CD4-positive, alpha-beta T cell (primary cell): ENCODE data around the gene TMEM163. TPM values are rescaled to one million over a fixed set of nuclear protein-coding genes. Genes with fewer than 3 reads are reported as not detected.

ENCODE experiments used
- ATAC-seq: fragments of 200-7000 bp; cut with Tn5 transposase; one replicate; pipeline ENCODE4 v1.10.0; 2022; ENCODE audit warnings: mild to moderate bottlenecking; ENCODE audit not compliant: poor library complexity
- CTCF ChIA-PET: fragments of 350-600 bp; sonication (Branson Sonifier 250); formaldehyde crosslinking; loops from one replicate; lab custom pipeline; 2021; ENCODE audit warnings: antibody characterized with exemption, inconsistent platforms; lab: Charles Lee
- POLR2A ChIA-PET: fragments of 350-600 bp; sonication (Branson Sonifier 250); formaldehyde crosslinking; loops from one replicate; lab custom pipeline; 2021; ENCODE audit warnings: antibody characterized with exemption, inconsistent platforms; lab: Charles Lee
- DNase-seq, 14 experiments: peaks; one replicate each; pipeline ENCODE4 v3.0.0-alpha.2; 2013 to 2020; ENCODE audit warnings: mixed read lengths in 2 of 14
- H3K27ac ChIP-seq, 2 donors: one replicate each; pipeline versions ENCODE4 v1.5.1 to v1.7.0; 2013; ENCODE audit warnings: low read length in 2 of 2, low read depth in 1 of 2, mild to moderate bottlenecking in 1 of 2
- H3K27me3 ChIP-seq, 2 experiments: 1 replicate in 1 of 2; 2 replicates in 1 of 2; pipeline versions ENCODE4 v1.6.1 to v1.7.0; 2013; ENCODE audit warnings: low read length in 2 of 2, control low read depth in 1 of 2, mild to moderate bottlenecking in 1 of 2, moderate library complexity in 1 of 2; ENCODE audit not compliant: insufficient read depth in 2 of 2, control insufficient read depth in 1 of 2
- H3K36me3 ChIP-seq: one replicate; pipeline ENCODE4 v1.6.1; 2013; ENCODE audit warnings: low read length, control low read depth; ENCODE audit not compliant: insufficient read depth
- H3K4me1 ChIP-seq: one replicate; pipeline ENCODE4 v1.6.1; 2013; ENCODE audit warnings: low read length, control low read depth; ENCODE audit not compliant: insufficient read depth
- H3K4me3 ChIP-seq: one replicate; pipeline ENCODE4 v1.5.1; 2013; ENCODE audit warnings: mild to moderate bottlenecking, low read length, moderate library complexity
- H3K9me3 ChIP-seq, 2 experiments: 1 replicate in 1 of 2; 2 replicates in 1 of 2; pipeline versions ENCODE4 v1.6.1 to v1.7.0; 2013; ENCODE audit warnings: low read length in 2 of 2, mild to moderate bottlenecking in 2 of 2, control low read depth in 1 of 2, moderate library complexity in 1 of 2; ENCODE audit not compliant: control insufficient read depth in 1 of 2, insufficient read depth in 1 of 2
- H3K27ac Mint-ChIP-seq: one replicate; pipeline ENCODE4 v1.8.0; 2020; ENCODE audit warnings: mixed read lengths
- H3K27me3 Mint-ChIP-seq: one replicate; pipeline ENCODE4 v1.8.0; 2021; ENCODE audit warnings: mixed read lengths
- H3K36me3 Mint-ChIP-seq: one replicate; pipeline ENCODE4 v1.8.0; 2021; ENCODE audit warnings: low read depth, mixed read lengths
- H3K4me1 Mint-ChIP-seq: one replicate; pipeline ENCODE4 v1.8.0; 2021; ENCODE audit warnings: low read depth, mixed read lengths
- H3K4me3 Mint-ChIP-seq: one replicate; pipeline ENCODE4 v1.8.0; 2020; ENCODE audit warnings: mild to moderate bottlenecking, mixed read lengths
- H3K9me3 Mint-ChIP-seq: one replicate; pipeline ENCODE4 v1.8.0; 2020; ENCODE audit warnings: mixed read lengths
- CTCF ChIP-seq: fragments of 200-600 bp; IDR thresholded peaks from one replicate; pipeline ENCODE4 v1.8.0; 2022; ENCODE audit warnings: antibody characterized with exemption, mild to moderate bottlenecking
- intact Hi-C, 2 experiments: fragments of 100-400 bp; cut with DNase I in 1 of 2; cut with micrococcal nuclease in 1 of 2; formaldehyde crosslinking; loops; one replicate each; pipeline versions ENCODE4 v1.15.1 to v1.9.0; 2023 to 2025; cut with DNase I, micrococcal nuclease
- total RNA-seq, 174 experiments: library from RNA in 2 of 174; stranded (reverse) in 2 of 174; gene quantifications; one replicate each; pipeline ENCODE4 v1.2.3 and lab custom pipeline; 2021 to 2026

The TMEM163 gene
- total RNA-seq, 2 experiments from 2014 or later: 0.14 to 0.47 TPM

GRCh38 chr2:134716721-134717243, 2.0 kb downstream of the TMEM163 start:
- ChIA-PET CTCF (no interaction called here), POLR2A (no interaction called here)
- Mint-ChIP-seq H3K27me3 (peaks cover 72% of the 10 kb centered on the region), H3K27ac (no peak overlapping the region), H3K9me3 (no peaks in the 10 kb centered on the region), H3K4me1 (peaks cover 39% of the 10 kb centered on the region), H3K4me3 (peak overlapping the region; percentile 76), H3K36me3 (no peaks in the 10 kb centered on the region)
- Histone ChIP-seq H3K4me1 (peaks cover 14% of the 10 kb centered on the region), H3K36me3 (no peaks in the 10 kb centered on the region), H3K27me3 (peaks cover 37 to 52% of the 10 kb centered on the region in 2 experiments), H3K9me3 (no peaks in the 10 kb centered on the region), H3K27ac (no peak overlapping the region), H3K4me3 (no peak overlapping the region)
- DNase-seq (no peak), ATAC-seq (no peak)
- intact Hi-C loops: loop anchor here in 1 of 2 experiments (5.0 kb wide), 1 partner anchor 44 kb away; no protein-coding TSS in a partner anchor
- TF ChIP-seq CTCF: no peak

- H3K4me3 Mint-ChIP-seq: no peak overlapping the region
- no peaks in the 10 kb centered on the region for H3K9me3 ChIP-seq
- CTCF ChIA-PET: no interaction called here
These were observed 2.7 kb downstream of the TMEM163 start for GRCh38 chr2:134715932-134716643.

GRCh38 chr2:134714228-134714627, 4.6 kb downstream of the TMEM163 start:
- H3K4me1 Mint-ChIP-seq: peaks cover 30% of the 10 kb centered on the region
- H3K36me3 ChIP-seq: no peaks in the 10 kb centered on the region
- H3K36me3 Mint-ChIP-seq: no peaks in the 10 kb centered on the region
- no peak overlapping the region for H3K27ac Mint-ChIP-seq
- ChIA-PET CTCF (no interaction called here), POLR2A (no interaction called here)
- H3K27ac ChIP-seq: no peak overlapping the region
- H3K27me3 Mint-ChIP-seq: peaks cover 56% of the 10 kb centered on the region
- no peak overlapping the region for H3K4me3 ChIP-seq
- H3K9me3 Mint-ChIP-seq: no peaks in the 10 kb centered on the region
- no peak for TF ChIP-seq CTCF
- intact Hi-C loops: no loop called here
- no peaks in the 10 kb centered on the region for H3K9me3 ChIP-seq
- ATAC-seq (no peak), DNase-seq (peak in 1 of 14 experiments; percentile 33)
- peaks cover 11% of the 10 kb centered on the region for H3K4me1 ChIP-seq
- peaks cover 23 to 29% of the 10 kb centered on the region in 2 experiments for H3K27me3 ChIP-seq
- H3K4me3 Mint-ChIP-seq: no peak overlapping the region

More at GRCh38 chr2:134715932-134716643, 2.7 kb downstream of the TMEM163 start:
- TF ChIP-seq CTCF: no peak
- no peak overlapping the region for H3K4me3 ChIP-seq
- Mint-ChIP-seq H3K9me3 (no peaks in the 10 kb centered on the region), H3K4me1 (peaks cover 39% of the 10 kb centered on the region), H3K36me3 (no peaks in the 10 kb centered on the region), H3K27ac (no peak overlapping the region), H3K27me3 (peaks cover 67% of the 10 kb centered on the region)
- H3K36me3 ChIP-seq: no peaks in the 10 kb centered on the region
- POLR2A ChIA-PET: no interaction called here
- DNase-seq (no peak), ATAC-seq (no peak)
- intact Hi-C loops: loop anchor here in 1 of 2 experiments (5.0 kb wide), 1 partner anchor 44 kb away; no protein-coding TSS in a partner anchor
- H3K27ac ChIP-seq: no peak overlapping the region
- H3K4me1 ChIP-seq: peaks cover 14% of the 10 kb centered on the region
- peaks cover 37 to 48% of the 10 kb centered on the region in 2 experiments for H3K27me3 ChIP-seq
